ENCODE results near the gene ARRDC4.

- TF ChIP-seq RAD21 (IDR thresholded peaks at IDR 0.05; ENCODE audit: low read depth): no peak
- TF ChIP-seq CEBPB (IDR thresholded peaks at IDR 0.05): no peak
- TF ChIP-seq EGR1 (IDR thresholded peaks at IDR 0.05): no peak
- no peak for TF ChIP-seq REST (IDR thresholded peaks at IDR 0.05; ENCODE audit: low read depth)
Observed at GRCh38 chr15:98000249-98001203, 40.0 kb downstream of the ARRDC4 start.
